Omental fat pad (tissue), 4 donors: Measurements from ENCODE around the gene ISG15. TPM values are rescaled to one million over a fixed set of nuclear protein-coding genes. Genes with fewer than 3 reads are reported as not detected.
A peak's percentile ranks its signal among the peaks of the same experiment; 100 is the strongest.

Source experiments
- ATAC-seq: fragments of 150-250 bp; one replicate; pipeline ENCODE4 v1.9.1; 2016; ENCODE audit warnings: mild to moderate bottlenecking, moderate library complexity; ENCODE audit not compliant: low FRiP score
- DNase-seq: peaks from one replicate; pipeline ENCODE4 v3.0.0-alpha.2; 2019; ENCODE audit warnings: low spot score
- total RNA-seq, 4 donors: library from RNA; depleted of rRNA; stranded (reverse); fragments of >200 nt; gene quantifications; one replicate each; pipeline ENCODE4 v1.1.0, GENCODE V29; 2016
- TF ChIP-seq, protein P1 (sequence below), 3 donors: fragments of 450-650 bp; IDR thresholded peaks; one replicate each; pipeline ENCODE4 v1.5.1; 2016 to 2017; ENCODE audit warnings: antibody characterized with exemption in 3 of 3, mild to moderate bottlenecking in 3 of 3, moderate library complexity in 2 of 3

The ISG15 gene
- total RNA-seq, 4 donors from 2014 or later = 27.7 to 84.3 (median 32.6) TPM

DNA sequence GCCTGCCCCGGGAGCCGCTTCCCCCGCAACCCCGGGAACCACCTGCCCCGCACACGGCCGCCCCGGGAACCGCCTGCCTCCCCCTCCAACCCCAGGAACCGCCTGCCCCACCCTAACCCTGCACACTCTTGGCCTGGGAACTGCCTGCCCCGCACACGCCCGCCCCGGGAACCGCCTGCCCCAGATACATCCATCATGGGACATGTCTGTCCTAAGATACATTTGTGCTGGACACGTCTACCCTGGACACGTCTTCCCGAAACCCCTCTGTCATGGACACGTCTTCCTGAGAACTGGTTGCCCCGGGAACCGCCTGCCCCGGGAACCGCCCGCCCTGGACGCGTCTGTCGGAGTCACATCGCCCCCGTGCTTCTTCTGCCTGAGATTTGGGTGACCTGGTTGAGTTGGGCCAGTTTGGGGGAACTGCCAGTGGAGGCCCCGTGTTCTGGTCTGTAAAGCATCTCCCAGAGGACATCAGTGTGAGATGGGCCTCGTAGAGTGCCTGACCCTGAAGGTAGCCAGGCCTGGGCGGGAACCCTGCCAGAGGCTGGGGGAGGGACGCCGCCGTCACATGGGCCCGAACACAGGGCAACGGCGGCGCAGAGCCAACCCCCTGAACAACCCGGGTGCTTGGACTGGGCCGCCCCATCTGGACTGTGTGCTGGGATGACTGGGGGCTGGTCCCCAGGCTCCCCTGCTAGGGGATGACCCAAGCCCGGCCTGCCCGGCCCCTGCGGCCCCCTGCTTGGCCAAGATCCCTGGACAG lies 35.0 kb upstream of the ISG15 start:
- TF ChIP-seq, protein P1, sequence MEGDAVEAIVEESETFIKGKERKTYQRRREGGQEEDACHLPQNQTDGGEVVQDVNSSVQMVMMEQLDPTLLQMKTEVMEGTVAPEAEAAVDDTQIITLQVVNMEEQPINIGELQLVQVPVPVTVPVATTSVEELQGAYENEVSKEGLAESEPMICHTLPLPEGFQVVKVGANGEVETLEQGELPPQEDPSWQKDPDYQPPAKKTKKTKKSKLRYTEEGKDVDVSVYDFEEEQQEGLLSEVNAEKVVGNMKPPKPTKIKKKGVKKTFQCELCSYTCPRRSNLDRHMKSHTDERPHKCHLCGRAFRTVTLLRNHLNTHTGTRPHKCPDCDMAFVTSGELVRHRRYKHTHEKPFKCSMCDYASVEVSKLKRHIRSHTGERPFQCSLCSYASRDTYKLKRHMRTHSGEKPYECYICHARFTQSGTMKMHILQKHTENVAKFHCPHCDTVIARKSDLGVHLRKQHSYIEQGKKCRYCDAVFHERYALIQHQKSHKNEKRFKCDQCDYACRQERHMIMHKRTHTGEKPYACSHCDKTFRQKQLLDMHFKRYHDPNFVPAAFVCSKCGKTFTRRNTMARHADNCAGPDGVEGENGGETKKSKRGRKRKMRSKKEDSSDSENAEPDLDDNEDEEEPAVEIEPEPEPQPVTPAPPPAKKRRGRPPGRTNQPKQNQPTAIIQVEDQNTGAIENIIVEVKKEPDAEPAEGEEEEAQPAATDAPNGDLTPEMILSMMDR (IDR thresholded peaks at IDR 0.05) = no peak
- ATAC-seq = no peak
- DNase-seq = no peak

DNA sequence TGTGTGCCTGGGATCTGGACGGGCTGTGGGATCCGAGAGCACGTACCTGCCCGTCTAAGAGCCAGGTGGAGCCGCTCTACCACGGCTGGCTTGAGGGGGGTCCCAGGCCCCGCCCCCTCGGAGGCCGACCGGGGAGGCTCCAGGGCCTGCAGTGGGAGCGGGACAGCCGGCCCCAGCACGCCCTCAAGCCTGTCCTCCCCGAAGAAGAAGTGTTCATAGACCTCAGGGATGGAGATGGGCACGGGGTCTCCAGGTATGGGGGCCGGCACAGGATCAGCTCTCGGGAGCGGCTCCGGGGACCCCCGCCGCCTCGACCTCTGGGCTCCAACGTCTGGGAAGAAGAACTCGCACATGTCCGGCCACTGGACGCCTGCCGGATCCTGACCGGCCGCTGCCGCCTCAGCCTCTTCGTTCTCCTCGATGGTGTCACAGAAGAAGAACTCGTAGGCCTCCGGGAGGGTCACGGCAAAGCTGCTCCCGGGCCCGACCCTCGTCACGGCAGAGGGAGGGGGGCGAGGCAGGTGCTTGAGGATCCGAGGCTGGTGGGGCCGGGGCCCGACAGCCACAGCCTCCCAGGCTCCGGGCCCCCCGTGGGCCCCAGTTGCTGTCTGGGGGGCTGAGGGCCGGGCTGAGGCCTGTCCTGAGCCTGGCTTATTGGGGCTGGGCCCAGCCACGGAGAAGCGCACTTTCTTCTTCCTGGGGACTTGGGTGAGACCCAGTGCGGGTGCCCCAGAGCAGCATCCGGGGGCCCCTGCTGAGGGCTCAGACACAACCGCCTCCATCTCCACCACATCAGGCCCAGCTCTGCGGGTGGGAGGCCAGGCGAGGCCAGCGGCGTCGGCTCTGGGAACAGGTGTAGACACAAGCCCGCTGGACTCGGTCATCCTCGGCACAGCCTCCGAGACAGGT lies 34.2 kb upstream of the ISG15 start:
- DNase-seq = no peak
- TF ChIP-seq, protein P1 (IDR thresholded peaks at IDR 0.05) = no peak
- no peak for ATAC-seq

- no peak for DNase-seq
- ATAC-seq = no peak
- TF ChIP-seq, protein P1 (IDR thresholded peaks at IDR 0.05) = no peak
These were observed 33.6 kb upstream of the ISG15 start for GRCh38 chr1:979744-980072.

DNA sequence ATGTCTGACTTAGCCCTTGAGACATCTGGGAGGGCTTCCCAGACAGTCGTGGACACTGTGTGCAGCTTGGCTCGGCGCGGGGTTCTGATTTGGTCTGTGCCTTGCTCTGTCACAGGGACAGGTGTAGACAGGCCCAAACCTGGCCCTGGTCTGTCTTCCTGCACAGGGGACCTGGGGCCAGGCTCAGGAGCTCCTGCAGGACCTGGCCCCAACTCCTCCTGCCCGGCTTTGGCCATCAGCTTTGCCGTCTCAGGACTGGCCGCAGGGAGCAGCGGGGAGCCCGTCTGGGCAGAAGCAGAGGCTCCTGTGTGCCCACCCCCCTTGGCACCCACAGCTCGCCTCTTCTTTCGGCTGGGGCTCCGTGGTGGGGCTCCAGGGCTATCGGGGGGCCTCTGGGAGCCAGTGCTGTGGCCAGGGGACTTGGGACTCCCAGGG lies 33.1 kb upstream of the ISG15 start:
- ATAC-seq (no peak), DNase-seq (no peak)
- TF ChIP-seq, protein P1 (IDR thresholded peaks at IDR 0.05) = no peak

DNA sequence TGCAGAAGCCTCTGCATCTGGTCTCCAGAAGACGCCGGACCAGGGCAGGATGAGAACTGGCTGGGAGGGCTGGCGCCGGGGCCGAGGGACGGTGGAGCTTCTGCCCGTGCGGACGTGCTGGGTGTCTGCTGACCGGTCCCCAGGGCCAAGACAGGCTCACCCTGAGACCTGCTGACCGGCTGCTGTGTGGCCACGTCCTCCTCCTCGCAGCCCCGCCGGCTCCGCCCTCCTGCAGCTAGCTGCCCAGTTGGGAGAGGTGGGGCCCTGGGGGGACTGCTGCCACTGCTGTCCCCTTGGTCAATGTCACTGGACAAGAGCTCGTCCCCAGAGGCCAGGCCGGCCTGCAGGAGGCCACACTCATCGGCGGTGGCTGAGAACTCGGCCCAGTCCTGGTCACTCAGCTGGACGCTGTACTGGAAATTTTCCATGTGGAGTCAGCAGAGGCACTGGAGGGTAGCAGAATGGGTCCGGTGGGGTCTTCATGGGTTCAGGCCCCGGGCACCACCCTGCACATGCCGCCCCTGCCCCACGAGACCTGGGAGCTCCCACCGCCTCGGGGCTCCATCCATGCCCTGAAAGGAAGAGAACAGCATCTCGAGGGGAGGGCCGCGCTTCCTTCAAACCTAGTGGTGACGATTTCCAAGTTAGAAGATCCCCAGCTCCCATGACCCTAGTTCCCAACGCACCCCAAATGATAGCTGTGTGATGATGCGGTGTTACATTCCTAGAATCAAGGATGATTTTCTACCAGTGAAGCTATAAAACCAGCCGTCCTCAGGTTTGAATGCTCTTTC lies 32.5 kb upstream of the ISG15 start:
- ATAC-seq = no peak
- no peak for DNase-seq
- TF ChIP-seq, protein P1 (IDR thresholded peaks at IDR 0.05) = no peak

DNA sequence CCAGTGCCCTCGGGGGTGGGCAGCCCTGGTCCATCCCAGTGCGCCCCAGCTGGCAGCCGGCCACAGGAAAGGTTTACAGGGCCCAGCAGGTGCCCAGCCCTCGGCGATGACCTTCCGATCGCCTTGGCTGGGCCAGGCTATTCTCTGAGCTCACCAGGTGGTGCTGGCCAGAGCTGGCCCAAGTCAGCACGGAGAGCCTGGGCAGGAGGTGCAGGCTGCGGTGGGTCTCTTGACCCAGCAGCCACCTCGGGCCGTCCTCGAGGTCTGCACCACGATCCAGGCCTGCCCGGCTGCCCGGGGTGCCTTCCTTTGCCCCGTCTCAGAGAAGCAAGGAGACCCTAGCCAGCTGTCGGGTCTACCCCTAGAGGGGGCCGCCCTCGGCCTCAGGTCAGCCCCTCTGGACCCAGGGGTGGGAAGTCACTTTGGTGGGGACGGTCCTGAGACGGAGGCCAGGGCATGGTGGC lies 31.8 kb upstream of the ISG15 start:
- DNase-seq = no peak
- ATAC-seq = peak; percentile 22
- TF ChIP-seq, protein P1 (IDR thresholded peaks at IDR 0.05) = no peak
